ENCODE results near the gene CYP27C1.
"Not testable (repeated sequence)": the region's sequence is repeated elsewhere in the genome, so short reads cannot be mapped to it uniquely, and the experiment has no call there.

Gene CYP27C1

DNA sequence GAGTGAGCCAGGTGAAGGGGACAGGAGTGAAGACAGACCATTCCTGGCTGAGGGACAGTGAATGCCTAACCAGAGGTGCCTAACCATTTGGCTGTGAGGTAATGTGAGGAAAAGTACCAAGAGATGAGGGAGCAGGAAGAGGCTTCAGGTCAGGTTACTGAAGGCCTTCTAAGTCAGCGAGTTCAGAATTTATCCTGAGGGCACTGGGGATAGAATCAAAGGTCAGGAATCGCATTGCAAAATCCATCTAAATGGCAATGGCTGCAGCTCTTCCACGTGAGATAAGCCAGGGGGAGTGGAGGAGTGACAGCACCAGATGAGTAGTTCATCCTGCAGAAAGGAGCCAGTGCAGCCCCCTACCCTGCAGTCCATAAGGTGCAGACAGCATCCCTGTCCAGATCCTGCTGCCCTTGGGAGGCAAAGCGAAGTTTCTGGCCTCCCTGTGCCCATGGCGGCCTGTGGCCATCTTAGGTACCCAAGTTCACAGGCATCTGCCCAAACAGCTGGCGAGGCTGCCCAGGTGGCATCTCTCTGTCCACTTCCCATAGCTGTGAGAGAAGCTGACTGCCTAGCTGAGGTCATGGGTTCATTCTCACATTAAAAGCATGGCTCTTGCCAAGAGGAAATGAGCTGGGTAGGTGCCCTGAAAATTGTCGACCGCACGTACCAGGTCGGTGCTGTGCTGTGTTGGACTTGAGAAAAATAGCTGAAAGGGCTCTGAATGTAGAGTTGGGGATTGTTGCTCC lies 49.5 kb downstream of the CYP27C1 start:
- DNase-seq, result no peak

DNA sequence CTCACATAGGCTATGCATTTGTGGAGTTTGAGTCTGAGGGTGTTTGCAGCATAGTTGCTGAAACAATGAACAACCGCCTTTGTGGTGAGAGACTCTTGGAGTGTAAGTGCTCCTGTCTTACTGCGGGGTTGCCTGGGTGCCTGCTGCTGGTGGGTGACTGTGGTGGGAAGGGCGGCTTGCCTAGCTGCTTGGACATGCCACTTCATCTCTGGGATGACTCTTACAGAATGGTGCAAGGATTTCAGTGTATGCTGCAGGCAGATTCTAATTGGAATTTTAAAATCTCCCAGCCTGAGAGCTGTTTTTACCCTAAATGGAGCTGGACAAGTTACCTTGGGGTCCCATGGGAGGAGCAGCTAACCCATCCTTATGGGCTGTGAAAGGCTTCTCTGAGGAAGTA lies 50.1 kb downstream of the CYP27C1 start:
- DNase-seq, result no peak

DNA sequence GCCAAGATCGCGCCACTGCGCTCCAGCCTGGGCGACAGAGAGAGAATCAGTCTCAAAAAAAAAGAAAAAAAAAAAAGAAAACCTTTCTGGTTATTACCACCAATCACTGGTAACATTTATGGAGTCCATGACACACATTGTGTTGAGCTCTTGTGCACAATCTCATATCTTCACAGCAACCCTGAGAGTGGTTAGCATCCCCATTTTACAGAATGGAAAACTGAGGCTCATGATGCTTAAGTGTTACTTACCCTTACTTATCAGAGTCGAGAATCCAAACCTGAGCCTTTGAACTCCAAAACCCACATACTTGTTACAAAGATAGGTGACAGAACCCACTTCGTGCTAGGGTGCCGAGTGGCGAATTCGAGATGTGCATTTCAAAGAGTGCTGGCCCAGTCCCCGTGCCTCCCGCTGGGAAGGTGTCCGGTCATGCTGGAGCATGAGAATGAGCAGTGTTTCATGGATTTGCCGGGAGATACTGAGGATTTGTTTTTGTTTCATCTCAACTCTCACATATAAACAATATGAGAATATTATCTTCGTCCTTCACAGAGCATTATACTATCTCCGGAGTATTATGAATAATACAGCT lies 50.9 kb downstream of the CYP27C1 start:
- DNase-seq, result no peak

DNA sequence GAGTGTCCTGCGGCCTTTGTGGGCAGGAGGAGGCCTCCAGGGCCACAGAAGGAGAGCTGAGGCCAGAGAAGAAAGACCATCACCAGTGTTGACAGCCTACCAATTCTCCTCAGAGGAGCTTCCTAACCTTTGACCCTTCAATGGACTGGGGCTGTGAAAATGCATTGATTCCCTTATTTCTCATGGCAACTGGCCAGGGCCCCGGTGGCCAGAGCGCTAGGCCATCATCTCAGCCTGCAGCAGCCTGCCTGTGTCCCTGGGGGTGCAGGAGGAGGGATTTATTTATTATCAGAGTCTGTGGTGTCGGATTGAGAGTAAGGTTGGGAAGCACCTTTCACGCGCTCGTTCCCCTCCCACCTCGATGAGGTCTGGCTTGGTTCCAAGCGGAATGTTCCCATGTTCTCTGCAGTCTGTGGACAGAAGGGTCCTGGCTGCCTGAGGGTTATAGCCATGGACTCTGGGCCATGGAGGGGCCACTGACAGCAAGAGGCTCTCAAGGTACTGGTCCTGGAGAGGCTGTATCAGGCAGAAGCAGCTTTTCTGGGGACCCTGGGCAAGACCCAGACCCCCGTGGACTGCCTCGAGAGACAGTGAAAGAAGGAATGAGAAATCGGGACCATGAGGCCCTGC lies 53.8 kb downstream of the CYP27C1 start:
- DNase-seq, result no peak

DNA sequence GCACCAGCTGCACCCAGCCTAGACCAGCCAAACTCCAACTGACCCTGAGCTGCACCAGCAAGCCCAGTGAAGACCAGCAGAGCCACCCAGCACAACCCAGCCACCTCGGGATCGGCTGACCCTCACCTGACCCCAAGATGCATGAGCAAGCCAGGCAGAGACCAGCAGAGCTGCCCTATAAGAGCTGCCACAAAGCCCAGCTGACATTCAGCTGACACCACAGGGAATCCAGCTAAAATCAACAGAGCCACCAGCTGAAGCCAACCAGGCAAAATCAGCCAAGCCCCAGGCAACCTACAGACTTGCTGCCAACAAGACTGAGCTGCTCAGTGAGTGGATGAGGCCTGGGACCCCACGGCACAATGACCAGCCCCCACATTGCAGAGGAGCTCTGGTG lies 54.6 kb downstream of the CYP27C1 start:
- no peak for DNase-seq

DNA sequence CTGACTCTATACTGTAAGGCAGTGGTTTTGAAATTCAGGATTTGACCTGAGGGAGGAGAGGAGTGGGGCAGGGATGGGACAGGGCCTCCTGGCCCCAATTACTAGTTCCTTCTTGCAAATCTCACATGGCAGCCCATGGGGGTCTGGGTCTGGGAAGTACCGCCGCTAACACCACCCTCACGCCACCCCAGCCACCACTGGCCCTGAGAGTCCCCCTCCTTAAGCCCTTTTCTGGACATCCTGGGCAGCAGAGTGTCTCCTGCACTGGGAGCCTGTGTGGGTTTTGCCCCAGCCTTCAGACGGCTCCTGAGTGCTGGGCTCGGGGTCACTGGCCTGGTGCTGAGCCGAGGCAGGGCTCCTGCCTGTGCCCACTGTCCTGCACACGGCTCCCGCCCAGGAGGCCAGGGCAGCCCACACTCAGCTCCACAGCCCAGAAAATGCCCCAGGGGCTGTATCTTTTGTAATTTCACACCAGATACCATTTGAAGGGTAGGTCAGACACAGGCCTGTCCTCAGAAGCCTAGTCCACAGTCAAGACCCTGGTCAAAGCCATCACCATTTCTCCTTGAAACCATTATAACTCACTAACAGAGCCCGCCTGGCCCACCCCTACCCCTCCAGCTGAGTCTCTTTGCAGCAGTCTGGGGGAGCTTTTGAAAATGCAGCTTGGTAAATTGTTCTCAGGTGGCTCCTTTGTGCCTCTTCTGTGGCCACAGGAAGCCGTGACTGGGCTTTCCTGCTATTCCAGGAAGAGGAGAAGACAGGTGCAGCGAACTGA lies 55.1 kb downstream of the CYP27C1 start:
- no peak for DNase-seq

DNA sequence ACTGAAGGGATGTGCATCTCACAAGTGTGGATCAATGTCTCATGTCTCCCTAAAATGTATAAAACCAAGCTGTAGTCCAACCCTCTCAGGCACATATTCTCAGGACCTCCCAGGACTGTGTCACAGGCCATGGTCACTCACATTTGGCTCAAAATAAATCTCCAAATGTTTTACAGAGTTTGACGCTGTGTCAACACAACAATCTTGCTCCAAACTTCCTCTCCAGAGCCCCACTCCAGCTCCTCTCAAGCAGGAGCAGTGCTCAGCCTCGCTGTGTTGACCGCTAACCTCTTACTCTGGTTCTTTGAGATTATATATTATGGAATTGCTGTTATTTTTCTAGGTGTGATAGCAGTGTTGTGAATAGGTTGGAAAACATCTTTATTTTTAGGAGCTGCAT lies 56.2 kb downstream of the CYP27C1 start:
- no peak for DNase-seq

DNA sequence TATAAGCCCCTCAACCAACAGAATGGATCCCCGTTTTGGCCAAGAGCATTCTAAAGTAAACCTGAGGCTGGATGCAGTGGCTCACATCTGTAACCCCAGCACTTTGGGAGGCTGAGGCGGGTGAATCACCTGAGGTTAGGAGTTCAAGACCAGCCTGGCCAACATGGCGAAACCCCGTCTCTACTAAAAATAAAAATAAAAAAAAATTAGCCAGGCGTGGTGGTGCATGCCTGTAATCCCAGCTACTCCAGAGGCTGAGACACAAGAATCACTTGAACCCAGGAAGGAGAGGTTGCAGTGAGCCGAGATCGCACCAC lies 57.1 kb downstream of the CYP27C1 start:
- DNase-seq, result not testable (repeated sequence)

DNA sequence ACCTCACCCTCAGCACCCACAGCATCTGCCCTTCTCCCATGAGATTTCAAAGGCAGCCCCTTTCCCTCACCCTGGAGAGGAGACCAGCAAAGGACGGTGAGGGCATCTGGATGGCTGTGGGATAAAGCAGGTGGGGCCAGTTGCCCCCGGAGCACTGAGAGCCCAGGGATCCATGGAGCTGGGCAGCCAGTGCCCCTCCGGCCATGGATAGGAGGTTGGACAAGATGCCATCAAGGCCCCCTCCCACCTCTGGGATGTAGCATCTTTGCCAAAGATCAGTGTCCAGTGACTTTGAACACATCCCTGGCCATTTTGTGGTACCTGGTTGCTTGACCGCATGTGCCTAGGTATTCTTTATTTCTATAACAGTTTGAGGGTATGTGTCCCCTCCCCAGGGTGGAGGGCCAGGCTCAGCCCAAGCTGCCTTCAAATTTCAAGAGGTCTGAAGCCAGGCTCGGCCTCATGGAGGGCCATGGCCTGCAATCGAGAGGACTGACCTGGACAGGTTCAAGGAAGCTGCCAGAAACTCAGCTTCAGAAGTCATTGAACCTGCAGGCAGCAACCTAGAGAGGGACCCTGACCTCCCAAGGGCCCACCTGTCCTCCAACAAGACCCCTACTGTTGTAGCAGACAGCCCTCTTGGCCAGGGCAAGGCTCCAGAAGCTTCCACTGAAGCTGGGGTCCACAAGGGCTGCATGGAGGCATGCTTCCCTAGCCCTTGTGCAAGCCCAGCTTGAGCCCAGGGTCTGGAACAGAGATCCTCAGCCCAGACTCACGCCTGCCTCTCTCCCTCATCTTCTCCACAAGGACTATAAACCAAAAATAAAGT lies 57.6 kb downstream of the CYP27C1 start:
- no peak for DNase-seq

DNA sequence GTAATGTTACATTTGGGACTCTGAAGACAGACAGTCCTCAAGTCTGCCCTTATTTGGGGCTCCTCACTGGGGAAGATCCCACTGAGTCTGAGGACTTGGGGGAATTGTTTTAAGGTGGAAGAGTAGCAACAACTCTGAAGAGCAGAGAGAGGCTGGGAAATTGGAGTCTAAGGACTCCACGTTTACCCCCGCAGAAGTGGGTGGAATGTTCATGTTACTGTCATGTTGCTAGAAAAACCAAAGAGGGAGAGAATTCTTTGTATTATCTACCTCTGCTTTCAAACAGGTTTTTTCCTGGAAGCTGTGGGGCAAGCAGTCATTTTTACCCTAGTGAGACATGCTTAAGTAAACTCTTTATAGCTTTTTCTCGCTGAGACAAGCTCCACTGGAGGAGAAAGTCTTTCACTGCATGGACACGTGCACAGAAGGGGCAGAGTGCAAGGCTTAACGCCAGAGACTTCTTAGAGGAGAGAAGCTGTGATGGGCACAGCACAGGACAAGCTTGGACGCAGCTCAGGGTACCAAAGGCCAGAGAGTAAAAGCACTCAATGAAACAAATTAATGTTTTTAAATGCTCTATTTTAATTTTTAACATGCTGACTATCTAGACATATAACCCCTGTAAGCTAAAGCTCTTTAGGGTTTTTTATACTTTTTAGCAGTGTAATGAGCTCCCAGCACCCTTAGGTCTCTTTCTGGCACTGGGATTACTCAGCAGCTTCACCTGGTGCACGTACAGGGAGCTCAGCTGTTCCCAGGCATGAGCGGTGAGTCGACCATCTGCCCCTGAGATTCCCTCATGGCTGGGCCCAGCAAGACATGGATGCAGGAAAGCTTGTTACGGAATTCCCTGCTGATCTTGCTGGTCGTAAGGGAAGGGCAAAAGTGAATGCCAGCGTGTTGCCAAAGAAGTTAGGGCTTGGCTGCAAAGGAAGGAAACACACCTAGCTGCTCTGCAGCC lies 58.6 kb downstream of the CYP27C1 start:
- no peak for DNase-seq

DNA sequence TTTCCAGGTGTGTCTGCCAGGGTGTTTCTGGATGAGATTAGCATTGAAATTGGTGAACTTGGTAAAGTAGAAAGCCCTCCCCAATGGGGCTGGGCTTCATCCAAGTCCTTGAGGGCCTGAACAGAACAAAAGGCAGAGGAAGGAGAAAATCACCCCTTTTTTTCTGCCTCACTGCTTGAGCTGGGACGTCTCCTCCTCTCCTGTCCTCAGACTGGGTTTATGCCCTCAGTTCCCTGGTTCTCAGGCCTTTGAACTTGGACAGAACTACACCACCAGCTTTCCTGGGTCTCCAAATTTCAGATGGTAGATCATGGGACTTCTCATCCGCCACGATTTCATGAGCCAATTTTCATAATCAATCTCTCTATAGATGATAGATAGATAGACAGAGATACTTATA lies 59.4 kb downstream of the CYP27C1 start:
- no peak for DNase-seq

DNA sequence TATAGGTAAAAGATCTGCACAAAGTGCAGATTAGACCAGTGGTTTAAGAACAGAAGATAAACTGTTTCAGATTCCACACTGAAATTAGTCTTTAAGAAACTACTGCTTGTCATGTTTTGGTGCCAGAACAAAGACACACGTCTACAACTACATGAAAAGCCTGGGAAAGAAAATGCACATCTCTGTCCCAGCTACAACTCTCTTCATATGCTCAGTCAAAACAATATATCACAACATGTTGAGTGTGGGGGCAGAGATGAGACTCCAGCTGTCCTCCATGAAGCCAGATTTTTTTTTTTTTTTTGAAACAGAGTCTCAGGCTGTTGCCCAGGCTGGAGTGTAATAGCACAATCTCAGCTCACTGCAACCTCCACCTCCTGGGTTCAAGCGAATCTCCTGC lies 60.6 kb downstream of the CYP27C1 start:
- DNase-seq, result no peak

DNA sequence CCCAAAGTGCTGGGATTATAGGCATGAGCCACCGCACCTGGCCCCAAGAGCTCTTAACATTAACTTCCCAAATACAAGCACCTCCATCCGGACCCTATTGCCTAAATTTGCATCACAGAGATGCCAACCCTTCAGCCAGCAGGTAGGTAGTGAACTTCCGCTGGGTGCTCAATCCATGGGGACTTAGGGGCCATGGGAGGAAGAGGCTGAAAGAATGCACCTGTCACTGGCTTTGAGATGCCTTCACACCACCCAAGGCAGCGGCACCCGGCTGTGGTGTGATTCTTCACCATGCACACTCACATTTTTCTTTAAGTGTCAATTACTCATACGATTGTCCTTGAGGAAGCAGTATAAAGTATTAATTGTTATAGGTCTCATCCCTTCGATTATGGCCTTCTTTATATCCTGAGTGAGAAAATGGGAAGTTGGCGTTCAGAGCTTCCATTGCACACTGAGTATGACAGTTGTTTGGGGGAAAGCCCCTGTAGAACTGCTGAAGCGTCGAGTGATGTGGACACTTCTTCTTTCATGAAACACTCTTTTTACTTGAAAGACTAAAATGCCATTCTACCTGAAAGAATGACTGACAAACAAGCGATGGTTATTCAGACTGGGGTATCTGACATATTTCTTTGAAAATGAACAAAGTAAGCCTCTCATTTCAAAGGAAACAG lies 61.3 kb downstream of the CYP27C1 start:
- no peak for DNase-seq

DNA sequence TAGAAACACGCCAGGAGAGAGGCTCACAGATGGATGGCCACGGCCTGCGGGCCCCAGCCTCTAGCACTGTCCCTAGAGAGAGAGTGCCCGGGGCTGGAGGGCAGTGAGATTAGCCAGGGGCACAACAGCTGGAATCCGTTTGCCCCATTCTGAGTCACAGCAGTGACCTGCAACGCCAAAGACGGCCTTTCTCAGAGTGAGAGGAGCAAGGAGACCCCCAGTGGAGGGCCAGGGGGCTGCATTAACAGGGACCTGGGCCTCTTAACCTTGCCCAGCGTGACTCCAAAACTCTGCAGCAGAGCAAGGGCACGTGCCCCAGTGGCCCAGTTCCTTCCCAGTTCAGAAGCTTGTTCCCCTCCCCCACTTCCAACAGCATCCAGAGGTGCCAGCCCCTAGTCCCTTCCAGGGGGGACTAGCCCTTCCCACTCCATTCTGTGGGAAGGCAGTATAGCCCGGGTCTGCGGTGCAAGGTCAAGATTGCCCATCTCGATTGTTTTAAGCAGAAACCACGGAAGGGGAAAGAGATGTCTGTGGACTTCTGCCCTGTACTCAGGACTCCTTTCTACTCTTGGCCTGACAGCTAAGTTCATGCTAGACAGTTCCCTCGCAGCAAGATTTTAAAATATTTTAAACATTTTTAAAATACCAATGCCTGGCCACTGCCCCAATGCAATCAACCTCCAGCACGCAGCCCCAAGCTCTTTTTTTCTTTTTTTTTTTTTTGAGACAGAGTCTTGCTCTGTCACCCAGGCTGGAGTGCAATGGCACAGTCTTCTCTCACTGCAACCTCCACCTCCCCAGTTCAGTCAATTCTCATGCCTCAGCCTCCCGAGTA lies 62.2 kb downstream of the CYP27C1 start:
- no peak for DNase-seq

DNA sequence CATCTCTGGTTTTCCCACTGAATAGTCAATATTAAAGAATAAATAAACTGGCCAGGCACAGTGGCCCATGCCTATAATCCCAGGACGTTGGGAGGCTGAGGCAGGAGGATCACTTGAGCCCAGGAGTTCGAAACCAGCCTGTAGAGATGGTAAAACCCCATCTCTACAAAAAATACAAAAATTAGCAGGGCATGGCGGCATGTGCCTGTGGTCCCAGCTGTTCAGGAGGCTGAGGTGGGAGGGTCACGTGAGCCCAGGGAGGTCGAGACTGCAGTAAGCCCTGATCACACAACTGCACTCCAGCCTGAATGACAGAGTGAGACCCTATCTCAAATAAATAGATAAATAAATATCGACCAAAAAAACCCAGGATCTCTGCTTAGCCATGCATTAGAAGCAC lies 63.0 kb downstream of the CYP27C1 start:
- DNase-seq, result no peak

DNA sequence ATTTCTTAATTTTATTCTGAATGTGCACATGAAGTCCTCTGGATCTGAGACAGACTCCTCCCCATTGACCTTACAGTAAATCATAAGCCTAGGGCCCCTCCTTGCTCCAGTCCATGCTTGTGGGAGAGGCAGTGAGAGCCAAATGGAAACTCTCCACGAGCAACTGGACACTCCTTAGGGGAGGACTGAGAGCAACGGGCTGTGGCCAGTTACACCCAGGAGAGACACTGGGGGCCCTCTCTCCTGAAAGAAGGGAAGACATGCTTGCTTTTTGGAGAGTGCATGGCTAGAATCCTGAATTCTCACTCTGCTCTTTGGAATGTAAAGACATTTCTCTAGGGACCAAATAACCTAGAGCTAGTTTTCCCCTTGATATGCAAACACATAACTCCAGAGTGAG lies 64.2 kb downstream of the CYP27C1 start:
- peak; percentile 75 for DNase-seq

DNA sequence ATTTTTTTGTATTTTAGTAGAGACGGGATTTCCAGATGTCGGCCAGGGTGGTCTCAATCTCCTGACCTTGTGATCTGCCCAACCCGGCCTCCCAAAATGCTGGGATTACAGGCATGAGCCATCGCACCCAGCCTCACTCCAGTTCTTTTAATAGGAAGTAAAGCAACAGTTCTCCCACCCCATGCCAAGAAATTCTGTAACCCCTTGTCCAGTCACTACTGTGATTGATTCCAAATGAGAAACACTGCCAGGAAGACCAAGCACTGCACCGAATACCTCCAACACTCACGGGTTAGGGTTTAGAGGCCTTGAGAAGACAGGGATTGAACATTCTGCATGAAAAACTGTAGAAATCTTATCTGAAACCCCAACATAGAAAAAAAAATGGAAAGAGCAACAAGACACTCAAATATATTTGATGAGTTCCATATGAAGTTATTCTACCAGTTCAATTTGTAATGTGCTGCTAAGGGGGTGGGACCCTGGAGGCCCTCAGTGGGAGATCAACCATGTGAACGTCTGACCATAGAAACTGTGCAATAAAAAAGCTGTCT lies 65.0 kb downstream of the CYP27C1 start:
- DNase-seq, result no peak

DNA sequence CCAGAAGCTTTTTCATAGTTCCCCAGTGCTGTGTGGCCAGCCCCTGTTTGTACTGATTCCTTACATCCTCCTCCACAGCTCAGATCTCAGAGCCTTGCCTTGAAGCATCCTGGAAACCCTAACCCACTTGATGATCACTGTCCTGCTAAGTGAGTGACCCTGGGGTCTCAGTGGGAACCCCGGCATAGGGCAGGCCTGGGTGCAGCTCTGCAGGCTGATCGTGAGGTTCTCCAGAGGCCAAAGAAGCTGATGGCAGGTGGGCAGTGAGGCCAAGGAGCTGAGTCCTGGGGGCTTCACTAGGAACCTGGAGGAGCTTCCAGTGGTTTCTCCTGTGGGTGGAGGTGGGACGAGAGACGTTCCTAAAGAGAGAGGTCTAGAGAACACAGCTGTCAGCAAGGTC lies 65.7 kb downstream of the CYP27C1 start:
- DNase-seq, result no peak

DNA sequence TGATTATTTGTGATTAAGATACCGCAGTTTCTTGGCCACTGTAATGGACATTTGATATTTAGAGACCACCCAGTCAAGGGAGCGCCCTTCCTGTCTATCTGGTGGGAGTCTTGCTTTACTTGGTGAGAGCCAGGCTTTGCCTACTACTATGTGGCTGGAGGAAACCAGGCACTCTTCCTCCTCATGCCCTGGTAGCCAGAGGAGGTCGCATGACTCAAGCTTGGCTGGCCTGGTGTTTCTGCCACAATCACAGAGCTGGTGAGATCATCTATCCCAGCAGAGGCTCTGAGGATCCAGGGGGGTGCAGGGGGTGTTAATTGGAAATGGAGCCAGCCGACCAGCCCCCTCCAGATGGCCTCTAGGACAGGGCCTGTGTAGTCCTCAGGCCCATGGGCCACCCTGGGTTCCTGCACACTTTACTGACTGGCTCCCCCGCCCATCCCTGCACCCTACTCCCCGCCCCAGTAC lies 66.4 kb downstream of the CYP27C1 start:
- no peak for DNase-seq

DNA sequence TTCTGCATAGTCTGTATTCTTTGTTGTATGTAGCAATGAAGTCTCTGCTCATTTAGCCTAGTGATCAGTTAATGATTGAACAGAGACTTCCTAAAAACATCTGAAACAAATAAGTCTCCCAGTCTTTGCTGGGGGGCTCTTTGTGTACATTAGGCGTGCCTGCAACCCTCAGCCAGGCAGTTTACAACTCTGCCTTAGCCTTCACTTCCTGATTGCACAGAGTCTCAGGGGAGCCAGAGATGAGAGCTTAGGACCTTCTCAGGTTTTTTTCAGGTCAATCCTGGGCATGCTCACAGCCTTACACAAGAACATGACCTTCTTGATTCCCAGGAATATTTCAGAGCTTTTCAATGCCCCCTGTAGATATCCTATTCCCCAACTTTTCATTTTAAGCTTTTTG lies 69.1 kb downstream of the CYP27C1 start:
- no peak for DNase-seq

Data from left hindlimb (tissue), 1 donor.